Heart left ventricle (tissue), 16 donors: ENCODE measurements around the gene PEX10. TPM values are rescaled to one million over a fixed set of nuclear protein-coding genes. Genes with fewer than 3 reads are reported as not detected.

ENCODE experiments used
- ATAC-seq, 4 donors: fragments of 200-7000 bp; cut with Tn5 transposase; one replicate each; pipeline ENCODE4 v1.9.1; 2020 to 2022; ENCODE audit warnings: moderate library complexity in 4 of 4, mild to moderate bottlenecking in 3 of 4, moderate number of reproducible peaks in 1 of 4
- DNase-seq, 5 donors: peaks; one replicate each; pipeline ENCODE4 v3.0.0-alpha.2; 2020
- H3K27ac ChIP-seq, 12 donors: fragments of 200-600 bp; sonication (generic) in 4 of 12; one replicate each; pipeline versions ENCODE4 v1.5.0 to v1.8.0; 2016 to 2022; ENCODE audit warnings: mild to moderate bottlenecking in 2 of 12
- H3K27me3 ChIP-seq, 9 donors: fragments of 200-600 bp; sonication (generic) in 2 of 9; one replicate each; pipeline versions ENCODE4 v1.5.1 to v1.8.0; 2016 to 2022; ENCODE audit warnings: mild to moderate bottlenecking in 3 of 9
- H3K36me3 ChIP-seq, 9 donors: fragments of 200-600 bp; sonication (generic) in 2 of 9; one replicate each; pipeline versions ENCODE4 v1.5.0 to v1.8.0; 2018 to 2022; ENCODE audit warnings: mild to moderate bottlenecking in 2 of 9
- H3K4me1 ChIP-seq, 12 donors: fragments of 200-600 bp; sonication (generic) in 4 of 12; one replicate each; pipeline versions ENCODE4 v1.5.0 to v1.8.0; 2016 to 2022; ENCODE audit warnings: mild to moderate bottlenecking in 3 of 12
- H3K4me3 ChIP-seq, 12 donors: fragments of 200-600 bp; sonication (generic) in 4 of 12; one replicate each; pipeline versions ENCODE4 v1.5.0 to v1.8.0; 2017 to 2022; ENCODE audit warnings: mild to moderate bottlenecking in 9 of 12, moderate library complexity in 4 of 12
- H3K9me3 ChIP-seq, 12 donors: fragments of 200-600 bp; sonication (generic) in 4 of 12; one replicate each; pipeline versions ENCODE4 v1.5.0 to v1.8.0; 2016 to 2022; ENCODE audit warnings: mild to moderate bottlenecking in 1 of 12
- CTCF ChIP-seq, 12 donors: fragments of 200-600 bp; sonication (generic) in 4 of 12; IDR thresholded peaks; one replicate each; pipeline versions ENCODE4 v1.5.0 to v1.8.0; 2018 to 2022; ENCODE audit warnings: antibody characterized with exemption in 12 of 12, mild to moderate bottlenecking in 5 of 12
- POLR2A ChIP-seq, 2 donors: fragments of 450-650 bp; IDR thresholded peaks; one replicate each; pipeline ENCODE4 v1.6.1; 2017; ENCODE audit warnings: antibody characterized with exemption in 2 of 2, mild to moderate bottlenecking in 2 of 2, moderate library complexity in 2 of 2
- WGBS, 4 donors: extraction: QIAGEN DNeasy Blood & Tissue Kit in 2 of 4; methylation state at CpG; one replicate each; pipeline versions ENCODE4 v1.1.5 to v1.1.7; 2013 to 2018; 5-methylcytosine and 5-hydroxymethylcytosine counted together
- intact Hi-C, 10 donors: fragments of 100-400 bp; cut with DNase I; formaldehyde crosslinking; loops; one replicate each; pipeline versions ENCODE4 v1.11.1 to v1.14.2; 2022
- polyA plus RNA-seq, 2 donors: library from polyadenylated mRNA; stranded (reverse); fragments of 200-250 nt; gene quantifications; one replicate each; pipeline ENCODE4 v1.2.3, GENCODE V29; 2013
- total RNA-seq, 9 donors: library from RNA; depleted of rRNA in 2 of 9; stranded (reverse); fragments of >200 nt in 2 of 9; fragmentation: NEBNext Ultra II Directional in 3 of 9; extraction: Animal tissue kit (Norgen Biotek cat#: 25700) in 3 of 9; gene quantifications; one replicate each; pipeline versions ENCODE4 v1.1.0 to v1.2.4, GENCODE V29; 2016 to 2023
- donor health status: ischemic (EF 13 %, LVEDD 7.1; RV severe dilation, severe dysfunction).
- donor health status: healthy with polysubstance abuse.
- donor health status: DM: no; HTN: yes; CAD: no.
- donor health status: DM: no; HTN: no; CAD: no.
- donor health status: ischemic (EF 25% LVEDD 6.9; RV normal size, moderate dysfunction).
- donor health status: ischemic (EF 25% LVEDD 5.7; RV mildly dilated, moderate dysfunction).
- donor health status: healthy.
- donor health status: DM: yes; HTN: yes; CAD: no.
- donor health status: ischemic (EF 35%, LVEDD 5.7; RV mildly dilated, moderate dysfunction).
- donor health status: nonischemic (EF 11% LVEDD 7.7; RV severe dilation, severe dysfunction).
- donor health status: DM: yes; HTN: yes; CAD: no.
- donor health status: PGD.
- donor health status: ischemic (EF 29% LVEDD 5.4; RV normal size, mild dysfunction).
- donor health status: nonischemic (EF 23%, LVEDD 6.1; RV moderate dilation, normal function).

Gene PEX10
- total and polyA plus RNA-seq, 11 donors: 14.7 to 26.5 (median 18.6) TPM

- DNase-seq: no peak
- ATAC-seq: no peak
- Histone ChIP-seq H3K9me3 (peaks cover 0 to 14% (median 0%) of the 10 kb centered on the region in 12 donors), H3K4me3 (no peak overlapping the region), H3K27ac (no peak overlapping the region), H3K4me1 (no peaks in the 10 kb centered on the region), H3K27me3 (peaks cover 6 to 53% (median 22%) of the 10 kb centered on the region in 9 donors), H3K36me3 (no peaks in the 10 kb centered on the region)
- TF ChIP-seq POLR2A (IDR thresholded peaks at IDR 0.05): no peak
- no peak for TF ChIP-seq CTCF (IDR thresholded peaks at IDR 0.05)
- 82 to 88% (median 85%) methylated on average over 4 of the region's 4 CpGs for WGBS, 4 donors
- intact Hi-C loops: no loop called here
Measured at GRCh38 chr1:2422523-2422922, 10.2 kb upstream of the PEX10 start.

- intact Hi-C loops: loop anchor here in 8 of 10 donors (5.0 to 10.0 kb wide), 4 partner anchors 165 to 1005 kb away; partner anchors contain the start of gene PRXL2B (in 1 of the 8)
- no peak for ATAC-seq
- Histone ChIP-seq H3K4me3 (no peak overlapping the region), H3K4me1 (peaks cover 0 to 4% (median 2%) of the 10 kb centered on the region in 12 donors), H3K27ac (no peak overlapping the region), H3K9me3 (peaks cover 0 to 14% (median 0%) of the 10 kb centered on the region in 12 donors), H3K27me3 (peaks cover 7 to 59% (median 33%) of the 10 kb centered on the region in 9 donors), H3K36me3 (no peaks in the 10 kb centered on the region)
- peak in 1 of 5 donors; percentile 47 for DNase-seq
- 72 to 81% (median 78%) methylated on average over 12 to 16 of the region's 16 CpGs for WGBS, 4 donors
- no peak for TF ChIP-seq CTCF (IDR thresholded peaks at IDR 0.05)
- no peak for TF ChIP-seq POLR2A (IDR thresholded peaks at IDR 0.05)
Measured at GRCh38 chr1:2419416-2419815, 7.1 kb upstream of the PEX10 start.

- Histone ChIP-seq H3K4me3 (no peak overlapping the region), H3K27me3 (peaks cover 7 to 59% (median 33%) of the 10 kb centered on the region in 9 donors), H3K9me3 (peaks cover 0 to 14% (median 0%) of the 10 kb centered on the region in 12 donors), H3K27ac (no peak overlapping the region), H3K36me3 (no peaks in the 10 kb centered on the region), H3K4me1 (peaks cover 0 to 9% (median 8%) of the 10 kb centered on the region in 12 donors)
- TF ChIP-seq POLR2A (IDR thresholded peaks at IDR 0.05): no peak
- TF ChIP-seq CTCF (IDR thresholded peaks at IDR 0.05): no peak
- intact Hi-C loops: loop anchor here in 8 of 10 donors (5.0 to 10.0 kb wide), 4 partner anchors 166 to 1006 kb away; partner anchors contain the start of gene PRXL2B (in 1 of the 8)
- ATAC-seq (no peak), DNase-seq (peak in 1 of 5 donors; percentile 54)
- 64 to 77% (median 71%) methylated on average over 14 to 16 of the region's 16 CpGs for WGBS, 4 donors
Measured at GRCh38 chr1:2418791-2419320, 6.5 kb upstream of the PEX10 start.

- Histone ChIP-seq H3K27me3 (peaks cover 7 to 59% (median 33%) of the 10 kb centered on the region in 9 donors), H3K9me3 (peaks cover 0 to 7% (median 0%) of the 10 kb centered on the region in 12 donors), H3K27ac (no peak overlapping the region), H3K4me1 (peaks cover 4 to 20% (median 17%) of the 10 kb centered on the region in 12 donors), H3K36me3 (no peaks in the 10 kb centered on the region), H3K4me3 (no peak overlapping the region)
- ATAC-seq: no peak
- intact Hi-C loops: loop anchor here in 8 of 10 donors (5.0 to 10.0 kb wide), 4 partner anchors 167 to 1007 kb away; partner anchors contain the start of gene PRXL2B (in 1 of the 8)
- WGBS, 4 donors: 64 to 73% (median 68%) methylated on average over 13 to 14 of the region's 14 CpGs
- peak in 1 of 5 donors; percentile 54 for DNase-seq
- TF ChIP-seq POLR2A (IDR thresholded peaks at IDR 0.05) (no peak), CTCF (IDR thresholded peaks at IDR 0.05) (no peak)
Measured at GRCh38 chr1:2417833-2418225, 5.5 kb upstream of the PEX10 start.
